ENCODE results near the gene HPSE2. TPM values are rescaled to one million over a fixed set of nuclear protein-coding genes. Genes with fewer than 3 reads are reported as not detected.
A peak's percentile ranks its signal among the peaks of the same experiment; 100 is the strongest.

The HPSE2 gene
- total and polyA plus RNA-seq, 8 donors = 0.58 to 15.8 (median 2.0) TPM

GRCh38 chr10:98617906-98618520 lies 617.6 kb downstream of the HPSE2 start:
- no peak for TF ChIP-seq EP300 (IDR thresholded peaks at IDR 0.05)
- TF ChIP-seq, protein P1, sequence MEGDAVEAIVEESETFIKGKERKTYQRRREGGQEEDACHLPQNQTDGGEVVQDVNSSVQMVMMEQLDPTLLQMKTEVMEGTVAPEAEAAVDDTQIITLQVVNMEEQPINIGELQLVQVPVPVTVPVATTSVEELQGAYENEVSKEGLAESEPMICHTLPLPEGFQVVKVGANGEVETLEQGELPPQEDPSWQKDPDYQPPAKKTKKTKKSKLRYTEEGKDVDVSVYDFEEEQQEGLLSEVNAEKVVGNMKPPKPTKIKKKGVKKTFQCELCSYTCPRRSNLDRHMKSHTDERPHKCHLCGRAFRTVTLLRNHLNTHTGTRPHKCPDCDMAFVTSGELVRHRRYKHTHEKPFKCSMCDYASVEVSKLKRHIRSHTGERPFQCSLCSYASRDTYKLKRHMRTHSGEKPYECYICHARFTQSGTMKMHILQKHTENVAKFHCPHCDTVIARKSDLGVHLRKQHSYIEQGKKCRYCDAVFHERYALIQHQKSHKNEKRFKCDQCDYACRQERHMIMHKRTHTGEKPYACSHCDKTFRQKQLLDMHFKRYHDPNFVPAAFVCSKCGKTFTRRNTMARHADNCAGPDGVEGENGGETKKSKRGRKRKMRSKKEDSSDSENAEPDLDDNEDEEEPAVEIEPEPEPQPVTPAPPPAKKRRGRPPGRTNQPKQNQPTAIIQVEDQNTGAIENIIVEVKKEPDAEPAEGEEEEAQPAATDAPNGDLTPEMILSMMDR (IDR thresholded peaks at IDR 0.05) = no peak
- no peak for TF ChIP-seq POLR2A (IDR thresholded peaks at IDR 0.05)
- no peak for TF ChIP-seq POLR2AphosphoS5 (IDR thresholded peaks at IDR 0.05)
- peaks cover 0 to 13% (median 4%) of the 10 kb centered on the region in 4 donors for H3K4me1 ChIP-seq
- H3K4me3 ChIP-seq = no peak overlapping the region
- 58 to 77% (median 66%) methylated on average over 6 of the region's 6 CpGs for WGBS, 5 donors
- no peak overlapping the region for H3K27ac ChIP-seq
- intact Hi-C loops (cut with DNase I; ENCODE audit: low total_unique reads) = no loop called here
- peak in 1 of 2 donors; percentile 24 for DNase-seq
- no peaks in the 10 kb centered on the region for H3K9me3 ChIP-seq
- no peaks in the 10 kb centered on the region for H3K27me3 ChIP-seq
- no peaks in the 10 kb centered on the region for H3K36me3 ChIP-seq

GRCh38 chr10:98613446-98613845 lies 622.2 kb downstream of the HPSE2 start:
- no peak overlapping the region for H3K27ac ChIP-seq
- intact Hi-C loops (cut with DNase I; ENCODE audit: low total_unique reads) = no loop called here

DNA sequence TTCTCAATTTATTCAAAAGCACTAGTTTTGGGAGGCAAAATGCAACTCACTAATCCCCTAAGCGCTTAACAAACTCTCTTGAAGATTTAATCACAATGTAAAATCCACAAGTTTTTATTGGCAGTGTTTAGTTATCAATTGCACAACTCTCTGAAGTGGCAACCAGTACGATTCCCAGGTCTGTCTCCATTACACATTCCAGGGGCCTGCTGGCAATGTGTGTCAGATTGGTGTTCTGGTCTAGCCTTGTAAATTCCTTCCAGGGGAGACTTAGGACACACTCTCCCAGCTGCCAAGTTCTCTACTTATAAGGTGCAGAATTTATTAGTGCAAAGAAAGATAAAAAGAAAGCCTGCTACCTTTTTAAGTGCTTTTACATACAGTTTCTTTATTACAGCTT lies 624.2 kb downstream of the HPSE2 start:
- Histone ChIP-seq H3K4me3 (no peak overlapping the region), H3K27ac (peak overlapping the region in 3 of 5 donors; percentile 9 to 39 (median 36)), H3K27me3 (no peaks in the 10 kb centered on the region), H3K36me3 (no peaks in the 10 kb centered on the region), H3K4me1 (peaks cover 0 to 27% (median 4%) of the 10 kb centered on the region in 4 donors), H3K9me3 (no peaks in the 10 kb centered on the region)
- intact Hi-C loops (cut with DNase I; ENCODE audit: low total_unique reads) = no loop called here
- WGBS, 5 donors = 58 to 79% (median 71%) methylated on average over 2 of the region's 2 CpGs
- TF ChIP-seq POLR2A (IDR thresholded peaks at IDR 0.05) = no peak
- no peak for DNase-seq

More at GRCh38 chr10:98613446-98613845, 622.2 kb downstream of the HPSE2 start:
- DNase-seq = no peak
- Histone ChIP-seq H3K4me3 (no peak overlapping the region), H3K9me3 (no peaks in the 10 kb centered on the region), H3K4me1 (peaks cover 0 to 27% (median 7%) of the 10 kb centered on the region in 4 donors), H3K36me3 (no peaks in the 10 kb centered on the region), H3K27me3 (no peaks in the 10 kb centered on the region)
- TF ChIP-seq POLR2AphosphoS5 (IDR thresholded peaks at IDR 0.05) = no peak
- no peak for TF ChIP-seq POLR2A (IDR thresholded peaks at IDR 0.05)
- TF ChIP-seq EP300 (IDR thresholded peaks at IDR 0.05) = no peak
- TF ChIP-seq, protein P1 (IDR thresholded peaks at IDR 0.05) = no peak
- 62 to 78% (median 74%) methylated on average over 1 of the region's 1 CpG for WGBS, 5 donors

- WGBS, 5 donors = 55 to 79% (median 69%) methylated on average over 5 of the region's 5 CpGs
- Histone ChIP-seq H3K4me1 (peaks cover 0 to 27% (median 4%) of the 10 kb centered on the region in 4 donors), H3K27ac (peak overlapping the region in 3 of 5 donors; percentile 9 to 39 (median 36)), H3K27me3 (no peaks in the 10 kb centered on the region), H3K9me3 (no peaks in the 10 kb centered on the region), H3K4me3 (no peak overlapping the region), H3K36me3 (no peaks in the 10 kb centered on the region)
- peak in 1 of 2 donors; percentile 62 for DNase-seq
- intact Hi-C loops (cut with DNase I; ENCODE audit: low total_unique reads) = no loop called here
- no peak for TF ChIP-seq EP300 (IDR thresholded peaks at IDR 0.05)
- TF ChIP-seq, protein P1 (IDR thresholded peaks at IDR 0.05) = no peak
- peak in 1 of 3 donors; percentile 34 for TF ChIP-seq POLR2AphosphoS5 (IDR thresholded peaks at IDR 0.05)
- TF ChIP-seq POLR2A (IDR thresholded peaks at IDR 0.05) = no peak
Measured at GRCh38 chr10:98610836-98611235, 624.8 kb downstream of the HPSE2 start.

DNA sequence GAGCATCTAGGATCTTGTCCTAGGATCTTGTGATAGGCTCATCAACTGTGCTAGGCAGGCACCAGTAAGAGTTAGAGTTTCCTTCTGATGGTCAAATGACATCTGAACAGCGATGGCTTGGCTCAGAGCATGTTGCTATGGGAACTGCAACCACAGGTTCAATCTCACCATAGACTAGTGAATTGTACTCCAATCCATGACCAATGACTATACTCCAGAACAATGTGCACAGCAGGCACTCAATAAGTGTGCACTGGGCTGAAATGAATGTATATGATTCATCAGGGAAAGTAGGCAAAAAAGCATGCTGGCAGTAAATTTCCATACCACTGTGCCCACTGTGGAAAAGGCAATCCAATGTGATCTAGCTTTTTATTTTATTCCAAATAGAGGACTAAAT lies 625.4 kb downstream of the HPSE2 start:
- 82 to 100% (median 89%) methylated on average over 1 of the region's 1 CpG for WGBS, 5 donors
- no peaks in the 10 kb centered on the region for H3K27me3 ChIP-seq
- intact Hi-C loops (cut with DNase I; ENCODE audit: low total_unique reads) = no loop called here
- H3K27ac ChIP-seq = peak overlapping the region in 1 of 5 donors; percentile 36
- no peak overlapping the region for H3K4me3 ChIP-seq
- no peaks in the 10 kb centered on the region for H3K9me3 ChIP-seq
- H3K4me1 ChIP-seq = peaks cover 0 to 27% (median 4%) of the 10 kb centered on the region in 4 donors
- TF ChIP-seq POLR2A (IDR thresholded peaks at IDR 0.05) (no peak), POLR2AphosphoS5 (IDR thresholded peaks at IDR 0.05) (no peak), EP300 (IDR thresholded peaks at IDR 0.05) (no peak)
- TF ChIP-seq, protein P1 (IDR thresholded peaks at IDR 0.05) = no peak
- no peak for DNase-seq
- H3K36me3 ChIP-seq = no peaks in the 10 kb centered on the region
